MCF 10A (cell line): ENCODE data around the gene NPHP4. TPM values are rescaled to one million over a fixed set of nuclear protein-coding genes. Genes with fewer than 3 reads are reported as not detected.

ENCODE experiments used
- BruUV-seq: library from RNA; stranded (reverse); fragments of 400-500 nt; replicated peaks from 2 replicates; lab custom pipeline; 2021; lab: Mats Ljungman, UMichigan
- CTCF ChIA-PET: fragments of 300-600 bp; sonication (Branson Sonifier 250); formaldehyde crosslinking; extraction: SDS; loops from one replicate; lab custom pipeline; 2021; ENCODE audit warnings: antibody characterized with exemption, inconsistent platforms; lab: Yijun Ruan, JAX
- POLR2A ChIA-PET: fragments of 300-600, 350-650 bp; sonication (Branson Sonifier 250); formaldehyde crosslinking; extraction: SDS; loops from one replicate; lab custom pipeline; 2020; ENCODE audit warnings: antibody characterized with exemption, inconsistent platforms; lab: Yijun Ruan, JAX
- DNase-seq: peaks from one replicate; pipeline ENCODE4 v3.0.0-alpha.2; 2018; ENCODE audit not compliant: unreplicated experiment
- H3K27ac Mint-ChIP-seq: one replicate; pipeline ENCODE4 v1.8.0; 2022; ENCODE audit warnings: mild to moderate bottlenecking, low read depth, mixed read lengths; ENCODE audit not compliant: unreplicated experiment
- H3K27me3 Mint-ChIP-seq: one replicate; pipeline ENCODE4 v1.8.0; 2022; ENCODE audit warnings: mixed read lengths; ENCODE audit not compliant: insufficient read depth, unreplicated experiment
- H3K36me3 Mint-ChIP-seq: one replicate; pipeline ENCODE4 v1.8.0; 2022; ENCODE audit warnings: mild to moderate bottlenecking, moderate library complexity, mixed read lengths; ENCODE audit not compliant: insufficient read depth, unreplicated experiment
- H3K4me1 Mint-ChIP-seq: one replicate; pipeline ENCODE4 v1.8.0; 2022; ENCODE audit warnings: mixed read lengths; ENCODE audit not compliant: insufficient read depth, unreplicated experiment
- H3K4me3 Mint-ChIP-seq: one replicate; pipeline ENCODE4 v1.8.0; 2022; ENCODE audit warnings: mild to moderate bottlenecking, moderate library complexity, mixed read lengths; ENCODE audit not compliant: unreplicated experiment
- H3K9me3 Mint-ChIP-seq: one replicate; pipeline ENCODE4 v1.8.0; 2022; ENCODE audit warnings: mixed read lengths; ENCODE audit not compliant: unreplicated experiment
- intact Hi-C: fragments of 100-400 bp; cut with micrococcal nuclease; formaldehyde crosslinking; loops from 2 replicates; pipeline ENCODE4 v1.14.1; 2022
- microRNA-seq: library from miRNA; unstranded; fragments of <30 nt; microRNA quantifications from one replicate; pipeline ENCODE4 v1.2.0, GENCODE V29; 2022
- total RNA-seq: library from RNA; stranded (reverse); gene quantifications from 2 replicates; pipeline ENCODE4 v1.2.3, GENCODE V29; 2022
- TF ChIP-seq, protein P1 (sequence below): fragments of 200-600 bp; IDR thresholded peaks from one replicate; pipeline ENCODE4 v1.8.0; 2022; ENCODE audit warnings: antibody characterized with exemption, mild to moderate bottlenecking; ENCODE audit not compliant: unreplicated experiment

Gene NPHP4
- total RNA-seq, 1 experiment from 2014 or later = 14.4 TPM

DNA sequence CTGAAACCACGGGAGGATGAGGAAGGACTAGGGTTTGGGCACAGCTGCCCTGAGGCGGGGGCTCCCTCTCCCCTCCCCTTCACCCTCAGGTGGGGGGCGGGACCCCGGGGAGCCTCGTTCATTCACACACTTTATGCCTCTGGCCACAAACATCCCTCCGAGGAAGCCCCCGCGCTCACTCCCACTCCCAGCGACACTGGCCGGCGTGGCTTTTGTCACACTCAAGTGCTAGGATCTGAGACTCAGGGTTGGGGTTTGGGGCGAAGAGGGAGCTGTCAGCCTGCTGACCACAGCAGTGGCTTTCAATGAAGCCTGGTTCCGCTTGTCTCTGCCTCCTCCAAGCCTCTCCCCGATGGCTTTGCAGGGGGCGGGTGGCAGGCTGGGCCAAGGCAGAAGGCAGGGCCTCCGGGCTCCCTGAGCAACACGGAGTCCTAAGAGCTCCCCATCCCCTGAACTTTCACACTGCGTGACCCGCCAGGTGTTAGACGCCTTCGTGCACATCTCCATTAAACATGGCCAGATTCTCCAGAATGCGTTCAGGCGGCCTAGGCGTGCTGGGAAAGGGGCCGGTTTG is 178.1 kb downstream of the NPHP4 start:
- intact Hi-C loops = no loop called here
- no TSS peak for BruUV-seq
- Mint-ChIP-seq H3K4me3 (no peak overlapping the region), H3K4me1 (no peaks in the 10 kb centered on the region), H3K9me3 (no peaks in the 10 kb centered on the region), H3K27me3 (peaks cover 42% of the 10 kb centered on the region), H3K27ac (no peak overlapping the region), H3K36me3 (no peaks in the 10 kb centered on the region)
- DNase-seq = no peak
- TF ChIP-seq, protein P1, sequence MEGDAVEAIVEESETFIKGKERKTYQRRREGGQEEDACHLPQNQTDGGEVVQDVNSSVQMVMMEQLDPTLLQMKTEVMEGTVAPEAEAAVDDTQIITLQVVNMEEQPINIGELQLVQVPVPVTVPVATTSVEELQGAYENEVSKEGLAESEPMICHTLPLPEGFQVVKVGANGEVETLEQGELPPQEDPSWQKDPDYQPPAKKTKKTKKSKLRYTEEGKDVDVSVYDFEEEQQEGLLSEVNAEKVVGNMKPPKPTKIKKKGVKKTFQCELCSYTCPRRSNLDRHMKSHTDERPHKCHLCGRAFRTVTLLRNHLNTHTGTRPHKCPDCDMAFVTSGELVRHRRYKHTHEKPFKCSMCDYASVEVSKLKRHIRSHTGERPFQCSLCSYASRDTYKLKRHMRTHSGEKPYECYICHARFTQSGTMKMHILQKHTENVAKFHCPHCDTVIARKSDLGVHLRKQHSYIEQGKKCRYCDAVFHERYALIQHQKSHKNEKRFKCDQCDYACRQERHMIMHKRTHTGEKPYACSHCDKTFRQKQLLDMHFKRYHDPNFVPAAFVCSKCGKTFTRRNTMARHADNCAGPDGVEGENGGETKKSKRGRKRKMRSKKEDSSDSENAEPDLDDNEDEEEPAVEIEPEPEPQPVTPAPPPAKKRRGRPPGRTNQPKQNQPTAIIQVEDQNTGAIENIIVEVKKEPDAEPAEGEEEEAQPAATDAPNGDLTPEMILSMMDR = no peak
- POLR2A ChIA-PET = interaction anchor here (0.6 kb wide), 1 partner anchor 69 kb away, joined by 3 read pairs; no protein-coding TSS in a partner anchor
- CTCF ChIA-PET = no interaction called here

DNA sequence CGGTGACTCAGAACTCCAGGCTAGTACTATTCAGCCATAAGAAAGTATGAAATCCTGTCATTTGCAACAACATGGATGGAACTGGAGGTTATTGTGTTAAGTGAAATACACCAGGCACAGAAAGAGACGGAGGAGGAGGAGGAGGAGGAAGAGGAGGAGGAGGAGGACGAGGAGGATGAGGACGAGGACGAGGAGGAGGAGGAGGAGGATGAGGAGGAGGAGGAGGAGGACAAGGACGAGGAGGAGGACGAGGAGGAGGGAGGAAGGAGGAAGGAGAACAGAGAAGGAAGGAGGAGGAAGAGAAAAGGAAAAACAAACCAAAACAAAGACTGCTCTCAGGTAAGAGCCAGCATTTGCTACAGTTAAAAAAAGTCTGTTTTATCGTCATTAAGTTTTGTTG is 178.7 kb downstream of the NPHP4 start:
- POLR2A ChIA-PET = interaction anchor here (0.6 kb wide), 1 partner anchor 70 kb away, joined by 3 read pairs; no protein-coding TSS in a partner anchor
- no TSS peak for BruUV-seq
- intact Hi-C loops = no loop called here
- no peaks in the 10 kb centered on the region for H3K36me3 Mint-ChIP-seq
- TF ChIP-seq, protein P1 = no peak
- H3K27me3 Mint-ChIP-seq = peaks cover 35% of the 10 kb centered on the region
- no peaks in the 10 kb centered on the region for H3K4me1 Mint-ChIP-seq
- no peak overlapping the region for H3K4me3 Mint-ChIP-seq
- no peaks in the 10 kb centered on the region for H3K9me3 Mint-ChIP-seq
- H3K27ac Mint-ChIP-seq = no peak overlapping the region
- CTCF ChIA-PET = no interaction called here
- DNase-seq = no peak

Small RNAs within 50 kb of the gene (microRNA-seq; reads per million reads assigned to microRNA genes)
- gene MIR4689 = not detected

Other genes with a start within 250 kb of the NPHP4 start
- 11.8 and 13.3 TPM in 2 replicates for gene KCNAB2, start 53.5 kb upstream of the NPHP4 start, total RNA-seq
- gene CHD5, start 187.9 kb upstream of the NPHP4 start, total RNA-seq = 0.07 and 0.17 TPM in 2 replicates
- 477 and 513 TPM in 2 replicates for gene RPL22, start 207.2 kb upstream of the NPHP4 start, total RNA-seq
- gene RNF207, start 213.7 kb upstream of the NPHP4 start, total RNA-seq = 6.2 and 12.4 TPM in 2 replicates
- 26.5 and 28.3 TPM in 2 replicates for gene ICMT, start 243.5 kb upstream of the NPHP4 start, total RNA-seq